HG03342 (cell line): ENCODE results near the gene TMEM109.

ENCODE experiments used
- ATAC-seq: cut with Tn5 transposase; IDR thresholded peaks from one replicate; pipeline ENCODE4 v1.9.1; 2021; ENCODE audit warnings: mild to moderate bottlenecking, moderate library complexity; ENCODE audit not compliant: unreplicated experiment

Gene TMEM109

GRCh38 chr11:60878245-60879101, 35.5 kb upstream of the TMEM109 start:
- ATAC-seq = no peak

- no peak for ATAC-seq
Measured at GRCh38 chr11:60879104-60879503, 34.9 kb upstream of the TMEM109 start.

DNA sequence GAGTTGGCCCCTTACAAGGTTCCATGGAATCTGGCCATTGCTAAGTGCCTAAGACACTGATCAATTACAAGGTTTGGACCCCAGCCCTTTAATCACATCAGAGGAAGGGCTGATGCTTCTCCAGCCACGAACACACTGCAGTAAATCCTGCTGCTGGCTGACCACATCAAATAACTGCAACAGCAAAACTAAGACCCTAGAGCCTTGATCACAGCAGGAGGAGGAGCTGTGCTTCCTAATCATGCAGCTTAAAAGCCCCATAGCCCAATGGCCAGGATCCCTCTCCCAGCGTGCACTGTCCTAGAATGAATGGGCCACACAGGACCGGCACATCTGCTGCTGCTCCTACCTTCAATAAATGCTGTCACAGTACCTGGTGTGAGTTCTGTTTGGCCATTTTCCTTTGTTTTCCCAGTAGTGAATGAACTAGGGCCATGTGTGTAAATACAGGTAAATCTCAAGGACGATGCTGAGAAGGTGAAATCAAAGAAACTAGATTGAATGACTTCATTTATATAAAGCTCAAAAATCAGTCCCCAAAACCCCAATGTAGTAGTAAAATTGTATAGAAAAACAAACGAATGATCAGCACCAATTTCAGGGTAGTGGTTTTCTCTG, 33.9 kb upstream of the TMEM109 start:
- ATAC-seq = no peak

GRCh38 chr11:60880643-60881282, 33.2 kb upstream of the TMEM109 start:
- ATAC-seq = no peak

DNA sequence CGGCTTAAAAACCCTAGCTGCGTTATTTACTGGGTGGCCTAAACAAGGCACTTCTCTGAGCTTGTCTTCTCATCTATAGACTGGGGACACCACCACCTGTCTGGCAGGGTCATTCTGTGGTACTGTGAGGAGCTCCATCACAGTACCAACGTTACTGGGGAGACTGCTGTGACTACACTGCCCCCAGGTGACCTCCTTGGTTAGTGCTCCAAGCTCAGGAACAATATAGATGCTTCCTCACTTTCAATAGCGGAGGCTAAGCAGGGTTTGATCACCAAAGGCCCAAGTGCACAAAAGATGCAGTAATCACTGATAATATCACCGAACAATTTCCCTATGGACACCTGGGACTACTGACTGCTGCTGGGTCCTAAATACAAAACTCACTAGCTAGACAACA, 26.4 kb upstream of the TMEM109 start:
- ATAC-seq = no peak

DNA sequence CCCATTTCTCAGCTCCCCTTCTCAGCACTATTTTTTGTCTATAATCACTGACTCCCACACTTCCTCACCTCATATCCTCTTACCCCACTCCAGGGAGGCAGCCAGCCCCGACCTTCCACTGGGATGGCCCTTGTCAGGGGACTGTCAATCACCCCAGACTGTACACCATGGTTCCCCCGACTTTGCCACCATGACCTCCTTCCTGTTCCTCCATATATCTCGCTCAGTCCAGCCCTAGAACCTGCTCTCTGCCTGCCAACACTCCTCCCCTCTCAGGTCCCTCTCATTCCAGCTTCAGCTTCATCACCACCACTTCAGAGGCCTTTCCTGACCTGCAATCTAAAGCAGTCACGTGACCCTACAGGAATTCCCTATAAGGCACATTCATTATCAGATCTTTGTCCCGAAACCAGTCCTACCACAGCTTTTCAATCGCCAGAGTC, 24.1 kb upstream of the TMEM109 start:
- no peak for ATAC-seq

DNA sequence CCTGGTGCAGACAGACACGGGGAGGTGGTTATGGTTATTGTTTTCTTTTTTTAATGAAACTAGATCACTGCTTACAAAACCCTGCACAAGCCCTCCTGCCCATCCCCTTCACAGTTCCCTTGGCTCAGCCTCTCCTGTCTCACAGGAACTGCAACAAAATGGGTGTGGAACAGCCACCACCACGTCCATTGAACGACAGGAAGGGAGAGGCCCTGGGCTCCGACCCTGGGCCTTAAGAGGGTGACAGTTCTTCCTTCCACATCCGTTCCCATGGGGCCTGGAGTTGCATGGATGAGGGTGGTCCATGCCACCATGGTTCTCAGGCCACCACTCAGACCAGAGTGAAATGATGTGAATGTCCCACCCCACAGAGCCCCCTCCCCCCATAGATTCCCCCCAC, 23.3 kb upstream of the TMEM109 start:
- ATAC-seq = no peak

- ATAC-seq = no peak
Measured at GRCh38 chr11:60891103-60891741, 22.7 kb upstream of the TMEM109 start.

GRCh38 chr11:60895687-60896086, 18.3 kb upstream of the TMEM109 start:
- ATAC-seq = no peak

GRCh38 chr11:60897496-60897895, 16.5 kb upstream of the TMEM109 start:
- no peak for ATAC-seq

DNA sequence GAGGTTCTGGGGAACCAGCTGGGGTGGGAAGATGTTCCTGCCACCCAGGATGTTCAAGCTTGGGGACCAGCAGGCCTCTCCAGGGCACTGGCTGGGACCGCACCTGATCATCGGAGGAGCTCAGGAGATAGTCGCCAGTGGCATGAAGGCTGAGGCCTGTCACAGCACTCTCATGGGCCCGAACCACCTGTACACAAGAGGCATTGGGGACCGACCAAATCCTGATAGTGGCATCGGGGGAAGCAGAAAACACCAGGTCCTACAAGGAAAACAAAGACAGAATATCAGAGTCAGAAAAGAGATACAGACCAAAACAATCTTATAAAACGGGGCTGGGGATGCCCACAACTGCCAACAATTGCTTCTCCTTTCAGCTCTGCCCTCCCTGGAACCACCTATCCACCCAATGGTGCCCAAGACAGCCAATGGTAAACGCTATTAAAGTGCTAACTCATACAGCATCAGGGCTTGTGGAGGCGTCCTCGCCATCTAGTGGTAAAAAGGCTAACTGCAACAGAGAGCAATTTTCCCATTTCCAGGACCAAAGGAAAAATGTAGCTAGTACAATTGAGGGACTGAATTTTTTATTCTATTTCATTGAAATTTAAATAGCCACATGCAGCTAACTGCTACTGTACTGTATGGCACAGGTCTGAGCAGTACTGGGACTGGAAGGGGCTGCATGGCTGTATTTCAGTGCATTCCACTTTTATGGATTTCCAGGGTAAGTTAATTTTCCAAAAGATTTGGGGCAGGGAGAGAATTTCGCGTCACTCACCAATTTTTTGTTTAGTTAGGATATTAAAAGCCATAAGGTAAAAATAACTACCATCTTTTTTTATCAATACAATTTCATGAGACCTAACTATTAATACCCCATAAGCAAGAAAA, 14.7 kb upstream of the TMEM109 start:
- ATAC-seq = no peak

DNA sequence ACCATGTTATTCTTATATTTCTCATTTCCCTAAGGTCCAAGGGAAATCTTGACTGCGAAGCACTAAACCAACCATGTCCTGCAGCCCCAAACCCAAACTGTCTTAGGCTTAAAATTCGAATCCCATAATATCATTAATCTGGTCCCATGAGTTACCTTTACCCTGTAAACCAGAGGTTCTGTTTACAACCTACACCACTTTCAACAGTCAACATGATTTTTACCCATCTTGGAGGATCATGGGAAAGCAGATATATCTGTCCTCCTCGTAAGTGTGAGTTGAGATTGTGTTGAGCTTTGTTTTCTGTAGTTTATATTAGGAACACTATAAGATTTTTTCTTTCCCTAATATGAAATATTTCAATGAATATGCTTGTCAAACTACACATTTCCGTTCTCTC, 14.0 kb upstream of the TMEM109 start:
- ATAC-seq = no peak

GRCh38 chr11:60900673-60901404, 13.1 kb upstream of the TMEM109 start:
- ATAC-seq = no peak

DNA sequence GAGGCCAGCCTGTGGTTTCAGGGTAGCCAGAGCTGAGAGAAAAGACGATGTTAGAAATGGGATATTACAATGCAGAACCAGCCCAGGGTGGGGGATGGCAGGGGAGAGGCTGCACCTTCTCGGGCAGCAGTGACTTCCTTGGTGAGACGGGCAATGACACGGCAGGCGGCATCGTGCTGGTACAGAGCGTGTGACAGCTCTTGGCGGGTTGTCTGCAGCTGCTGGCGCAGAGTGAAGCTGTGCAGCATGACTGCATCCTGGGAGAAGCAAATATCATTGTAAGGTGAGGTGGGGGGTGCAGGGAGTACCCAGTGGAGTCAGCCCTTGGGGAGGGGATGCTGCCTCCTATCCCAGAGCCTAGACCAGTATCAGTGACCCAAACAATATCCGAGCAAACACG, 11.3 kb upstream of the TMEM109 start:
- no peak for ATAC-seq

DNA sequence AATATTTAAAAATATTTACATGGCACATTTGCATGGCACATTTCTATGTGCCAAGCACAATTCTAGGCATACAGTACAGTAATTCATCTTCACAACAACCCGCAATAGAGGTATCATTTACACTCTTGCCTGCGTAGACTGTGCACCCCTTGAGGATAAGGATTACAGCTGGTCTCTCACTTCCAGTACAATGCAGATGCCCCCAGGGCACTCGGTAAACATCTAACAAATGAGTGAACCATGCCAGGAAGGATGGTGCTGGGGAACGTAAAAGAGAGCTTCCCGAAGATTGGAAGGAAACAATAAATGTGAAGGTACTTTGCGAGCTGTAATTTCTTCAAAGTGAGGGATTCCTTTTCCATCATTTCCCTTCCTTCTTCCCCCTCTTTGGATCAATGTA, 8.9 kb upstream of the TMEM109 start:
- ATAC-seq = no peak

GRCh38 chr11:60905551-60906113, 8.3 kb upstream of the TMEM109 start:
- no peak for ATAC-seq

DNA sequence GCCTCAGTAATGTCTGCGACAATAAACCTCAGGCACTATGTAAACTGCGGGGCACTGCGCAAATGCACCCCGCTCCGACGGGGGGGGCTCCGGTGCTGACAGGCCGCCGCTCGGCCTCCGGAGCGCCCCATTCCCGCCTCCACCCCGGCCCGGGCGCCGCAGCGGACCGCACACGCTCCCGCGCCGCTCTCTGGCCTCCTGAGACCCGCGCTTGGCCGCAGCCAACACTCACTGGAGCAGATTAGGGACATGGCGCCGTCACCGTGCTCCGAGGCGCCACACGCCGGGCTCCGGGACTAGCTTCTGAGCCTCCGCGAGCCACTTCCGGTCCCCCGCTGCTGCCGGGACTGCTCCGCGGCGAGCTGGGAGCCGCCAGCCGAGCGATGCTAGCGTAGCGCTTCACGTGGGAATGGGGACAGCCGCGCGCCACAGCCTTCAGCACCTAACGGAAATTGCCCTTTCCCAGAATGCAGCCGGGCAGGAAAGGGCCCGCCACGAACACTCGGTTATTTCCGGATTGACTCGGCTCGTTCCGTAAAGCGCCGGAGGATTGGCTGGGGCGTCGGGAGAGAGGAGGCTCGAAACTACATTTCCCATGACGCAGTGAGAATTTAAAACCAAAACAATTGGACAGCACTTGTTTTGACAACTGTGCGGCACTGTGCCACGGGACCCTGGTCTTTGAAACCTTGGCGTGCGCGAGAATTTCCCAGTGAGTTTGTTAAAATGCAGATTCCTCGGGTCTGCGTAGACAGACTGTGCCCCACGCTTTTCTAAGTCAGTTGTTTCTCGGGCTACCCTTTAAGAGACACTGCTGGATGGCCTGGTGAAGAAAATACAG, 7.6 kb upstream of the TMEM109 start, which contains the start of gene PRPF19:
TSS of gene PRPF19 (minus strand) at position 454 of the 841 bp plus-strand sequence. CDS start at position 251, 203 bp downstream.
- ATAC-seq = peak; percentile 68

- no peak for ATAC-seq
Measured at GRCh38 chr11:60908803-60909202, 5.2 kb upstream of the TMEM109 start.
